Ishikawa (cell line): ENCODE measurements around the gene DDI2.

ENCODE experiments used
- CEBPB ChIP-seq: IDR thresholded peaks from 2 replicates; pipeline ENCODE4 v1.6.1; 2012
- CREB1 ChIP-seq: IDR thresholded peaks from 2 replicates; pipeline ENCODE4 v1.6.1; 2012; ENCODE audit warnings: low read depth
- EGR1 ChIP-seq: IDR thresholded peaks from 2 replicates; pipeline ENCODE4 v1.6.1; 2012
- EP300 ChIP-seq: IDR thresholded peaks from 2 replicates; pipeline ENCODE4 v1.6.1; 2012; ENCODE audit warnings: borderline replicate concordance
- FOXM1 ChIP-seq: IDR thresholded peaks from 2 replicates; pipeline ENCODE4 v1.6.1; 2012; ENCODE audit warnings: low read depth, borderline replicate concordance
- MAX ChIP-seq: IDR thresholded peaks from 2 replicates; pipeline ENCODE4 v1.6.1; 2012
- NFIC ChIP-seq: IDR thresholded peaks from 2 replicates; pipeline ENCODE4 v1.6.1; 2012
- RAD21 ChIP-seq: IDR thresholded peaks from 2 replicates; pipeline ENCODE4 v1.6.1; 2012; ENCODE audit warnings: low read depth
- REST ChIP-seq: IDR thresholded peaks from 2 replicates; pipeline ENCODE4 v1.6.1; 2012; ENCODE audit warnings: low read depth, mild to moderate bottlenecking
- TAF1 ChIP-seq: IDR thresholded peaks from 2 replicates; pipeline ENCODE4 v1.6.1; 2012; ENCODE audit warnings: low read depth, mild to moderate bottlenecking
- TCF12 ChIP-seq: IDR thresholded peaks from 2 replicates; pipeline ENCODE4 v1.6.1; 2012; ENCODE audit warnings: low read depth
- TEAD4 ChIP-seq: IDR thresholded peaks from 2 replicates; pipeline ENCODE4 v1.6.1; 2012
- USF1 ChIP-seq: IDR thresholded peaks from 2 replicates; pipeline ENCODE4 v1.6.1; 2012
- YY1 ChIP-seq: IDR thresholded peaks from 2 replicates; pipeline ENCODE4 v1.6.1; 2012; ENCODE audit warnings: low read depth
- ZBTB7A ChIP-seq: IDR thresholded peaks from 2 replicates; pipeline ENCODE4 v1.6.1; 2012; ENCODE audit warnings: low read depth

Gene DDI2

GRCh38 chr1:15712168-15712567 lies 94.9 kb downstream of the DDI2 start:
- TF ChIP-seq EP300 (no peak), RAD21 (no peak), USF1 (no peak)

- no peak for TF ChIP-seq TEAD4
- TF ChIP-seq USF1: no peak
- TF ChIP-seq FOXM1: no peak
- TF ChIP-seq ZBTB7A: no peak
- TF ChIP-seq EP300: no peak
- no peak for TF ChIP-seq TCF12
- no peak for TF ChIP-seq NFIC
- TF ChIP-seq EGR1: no peak
- no peak for TF ChIP-seq REST
- no peak for TF ChIP-seq RAD21
- no peak for TF ChIP-seq CREB1
- TF ChIP-seq TAF1: no peak
- no peak for TF ChIP-seq MAX
- TF ChIP-seq YY1: no peak
- no peak for TF ChIP-seq CEBPB
Observed at GRCh38 chr1:15714406-15715136, 97.3 kb downstream of the DDI2 start.

- TF ChIP-seq EP300 (no peak), MAX (no peak), CREB1 (no peak), TCF12 (no peak), ZBTB7A (no peak), TEAD4 (no peak), TAF1 (no peak), CEBPB (no peak), YY1 (no peak), USF1 (no peak), EGR1 (no peak), FOXM1 (no peak)
Observed at GRCh38 chr1:15717418-15718125, 100.3 kb downstream of the DDI2 start.

GRCh38 chr1:15718199-15718601 lies 100.9 kb downstream of the DDI2 start:
- no peak for TF ChIP-seq TEAD4
- no peak for TF ChIP-seq YY1
